K562 (cell line): ENCODE data around the gene GDF15. TPM values are rescaled to one million over a fixed set of nuclear protein-coding genes. Genes with fewer than 3 reads are reported as not detected.
A peak's percentile ranks its signal among the peaks of the same experiment; 100 is the strongest.

Experiments
- BCOR ChIP-seq: fragments of 450-650 bp; IDR thresholded peaks from 2 replicates; pipeline ENCODE4 v1.6.1; 2016
- DPF2 ChIP-seq: fragments of 450-650 bp; IDR thresholded peaks from 2 replicates; pipeline ENCODE4 v1.6.1; 2016
- EP300 ChIP-seq: IDR thresholded peaks from 2 replicates; pipeline ENCODE4 v1.6.1; 2012; ENCODE audit warnings: low read length, improper control_type of control experiment
- GTF2E2 ChIP-seq: fragments of 200-800 bp; sonication (Bioruptor generic); IDR thresholded peaks from 2 replicates; pipeline ENCODE4 v1.6.1; 2016; ENCODE audit warnings: missing genetic modification characterization, missing compliant biosample characterization
- IFI16 ChIP-seq: fragments of 250-450 bp; sonication (Bioruptor Pico); IDR thresholded peaks from 2 replicates; pipeline ENCODE4 v2.1.2; 2022; ENCODE audit warnings: mild to moderate bottlenecking, inconsistent platforms
- JUN ChIP-seq, 2 experiments: sonication (generic) in 1 of 2; formaldehyde crosslinking in 1 of 2; IDR thresholded peaks; 2 replicates each; pipeline versions ENCODE4 v1.6.1 to v1.8.0; 2012 to 2022; ENCODE audit warnings: borderline replicate concordance in 2 of 2, mild to moderate bottlenecking in 2 of 2, improper control_type of control experiment in 1 of 2, low read depth in 1 of 2, low read length in 1 of 2, missing genetic modification reagents in 1 of 2
- MED1 ChIP-seq: sonication (generic); formaldehyde crosslinking; IDR thresholded peaks from 2 replicates; pipeline ENCODE4 v1.8.1; 2023; ENCODE audit warnings: missing genetic modification reagents, borderline replicate concordance
- MYC ChIP-seq, 2 experiments: fragments of 250-450 bp in 1 of 2; sonication (Bioruptor Pico) in 1 of 2; IDR thresholded peaks; 2 replicates each; pipeline versions ENCODE4 v1.5.1 to v1.6.1; 2012 to 2021; ENCODE audit warnings: low read depth in 2 of 2, borderline replicate concordance in 1 of 2, improper control_type of control experiment in 1 of 2, low read length in 1 of 2, mild to moderate bottlenecking in 1 of 2, moderate library complexity in 1 of 2
- NCOA2 ChIP-seq, 2 experiments: fragments of 450-650 bp; IDR thresholded peaks; 2 replicates each; pipeline ENCODE4 v1.6.1; 2018; ENCODE audit warnings: mild to moderate bottlenecking in 2 of 2, moderate library complexity in 1 of 2; ENCODE audit not compliant: partially characterized antibody in 2 of 2
- NFE2 ChIP-seq: IDR thresholded peaks from 2 replicates; pipeline ENCODE4 v1.6.1; 2014; ENCODE audit warnings: antibody characterized with exemption, low read depth
- NFIC ChIP-seq: fragments of 450-650 bp; IDR thresholded peaks from 2 replicates; pipeline ENCODE4 v1.6.1; 2017; ENCODE audit warnings: mild to moderate bottlenecking, inconsistent platforms
- NR2C1 ChIP-seq, 2 experiments: fragments of 450-650 bp; IDR thresholded peaks; 2 replicates each; pipeline ENCODE4 v1.6.1; 2017; ENCODE audit warnings: mild to moderate bottlenecking in 2 of 2, antibody characterized with exemption in 1 of 2, inconsistent platforms in 1 of 2, missing compliant biosample characterization in 1 of 2, missing genetic modification characterization in 1 of 2
- NR2C2 ChIP-seq, 2 experiments: fragments of 200-800 bp in 1 of 2; sonication (Bioruptor generic) in 1 of 2; sonication (generic) in 1 of 2; formaldehyde crosslinking in 1 of 2; IDR thresholded peaks; 2 replicates each; pipeline versions ENCODE4 v1.6.1 to v1.8.0; 2016 to 2022; ENCODE audit warnings: mild to moderate bottlenecking in 1 of 2, missing compliant biosample characterization in 1 of 2, missing genetic modification characterization in 1 of 2, missing genetic modification reagents in 1 of 2
- PKNOX1 ChIP-seq: fragments of 450-650 bp; IDR thresholded peaks from 2 replicates; pipeline ENCODE4 v1.6.1; 2016
- POLR2B ChIP-seq: fragments of 450-650 bp; IDR thresholded peaks from 2 replicates; pipeline ENCODE4 v1.6.1; 2018; ENCODE audit warnings: low read depth; ENCODE audit not compliant: partially characterized antibody
- POLR2G ChIP-seq: fragments of 200-400 bp; formaldehyde crosslinking; IDR thresholded peaks from 2 replicates; pipeline ENCODE4 v1.6.1; 2017; ENCODE audit warnings: low read depth, mild to moderate bottlenecking, antibody characterized with exemption, low read length, moderate library complexity
- ZC3H8 ChIP-seq: fragments of 450-650 bp; IDR thresholded peaks from 2 replicates; pipeline ENCODE4 v1.6.1; 2017
- ZNF121 ChIP-seq: sonication (generic); formaldehyde crosslinking; conservative IDR thresholded peaks from 2 replicates; pipeline ENCODE4 v1.8.0; 2022; ENCODE audit warnings: missing genetic modification reagents
- ZNF175 ChIP-seq: fragments of 200-800 bp; sonication (Bioruptor generic); IDR thresholded peaks from 2 replicates; pipeline ENCODE4 v1.6.1; 2016; ENCODE audit warnings: low read depth, mild to moderate bottlenecking, missing genetic modification characterization, missing compliant biosample characterization
- ZNF316 ChIP-seq: fragments of 450-650 bp; IDR thresholded peaks from 2 replicates; pipeline ENCODE4 v1.6.1; 2016
- polyA plus RNA-seq, 8 experiments: library from polyadenylated mRNA; depleted of rRNA in 4 of 8; stranded (reverse) in 5 of 8; unstranded in 3 of 8; fragments of >200 nt; fragmentation: Nextera tagmentation in 2 of 8; fragmentation: Illumina TruSeq in 1 of 8; extraction: Ambion mirVana in 2 of 8; extraction: Trizol in 1 of 8; gene quantifications; 2 replicates each; pipeline versions ENCODE4 v1.2.1 to v1.2.3, GENCODE V29; 2011 to 2014; ENCODE audit warnings: inconsistent platforms in 1 of 8, missing spikeins in 1 of 8
- total RNA-seq, 7 experiments: library from RNA; depleted of rRNA in 6 of 7; stranded (reverse); fragments of >200 nt in 6 of 7; fragmentation: Illumina TruSeq in 2 of 7; extraction: Trizol in 2 of 7; gene quantifications; 2 replicates each; pipeline versions ENCODE4 v1.2.1 to v1.2.3, GENCODE V29; 2011 to 2021; ENCODE audit warnings: low replicate concordance in 1 of 7
- TF ChIP-seq, protein P1 (sequence below): fragments of 250-450 bp; sonication (Bioruptor Pico); IDR thresholded peaks from 2 replicates; pipeline ENCODE4 v1.8.0; 2021; ENCODE audit warnings: mild to moderate bottlenecking, moderate library complexity
- TF ChIP-seq, protein P2 (sequence below): fragments of 450-650 bp; formaldehyde crosslinking; conservative IDR thresholded peaks from 2 replicates; pipeline ENCODE4 v1.4.0; 2022; ENCODE audit warnings: mild to moderate bottlenecking, missing genetic modification characterization

The GDF15 gene
- total and polyA plus RNA-seq, 9 of the 15 experiments (the other 6 are each of a cell fraction or from before 2014, with no cell fraction given), result 2.3 to 82.4 (median 12.5) TPM

DNA sequence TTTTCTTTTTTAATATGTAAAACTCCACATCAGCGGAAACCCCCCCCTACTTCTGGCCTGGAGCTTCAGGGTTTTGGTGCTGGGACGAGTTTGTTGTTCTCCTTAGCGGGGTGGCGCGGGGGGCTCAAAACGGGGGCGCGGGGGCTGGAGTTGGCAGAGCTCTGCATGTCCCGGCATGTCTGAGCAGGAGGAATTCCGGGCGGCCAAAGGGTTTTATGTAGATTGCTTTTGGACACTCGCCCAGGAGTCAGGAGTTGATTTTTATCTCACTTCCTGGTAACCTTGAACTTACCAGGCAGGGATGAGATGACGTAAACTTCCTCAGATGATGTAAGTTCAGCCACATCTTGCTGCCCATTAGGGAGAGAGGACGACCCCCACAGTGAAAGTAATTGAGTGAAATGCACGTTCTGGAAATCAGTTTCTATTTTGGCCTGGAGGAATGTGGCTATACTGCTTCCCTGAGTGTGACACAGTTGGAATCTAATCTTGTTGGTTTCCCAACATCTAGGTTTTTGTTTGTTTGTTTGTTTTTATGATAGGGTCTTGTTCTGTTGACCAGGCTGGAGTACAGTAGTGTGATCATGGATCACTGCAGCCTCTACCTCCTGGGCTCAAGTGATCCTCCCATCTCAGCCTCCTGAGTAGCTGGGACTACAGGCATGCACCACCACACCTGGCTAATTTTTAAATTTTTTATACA is 21.0 kb upstream of the GDF15 start (continued):
- peak in 1 of 2 experiments; percentile 7 for TF ChIP-seq NCOA2 (IDR thresholded peaks at IDR 0.05; ENCODE audit: partially characterized antibody in 2 of 2)
- peak; percentile 93 for TF ChIP-seq DPF2
- TF ChIP-seq ZNF316, result peak; percentile 62; the same call in 1 of the 2 replicates
- TF ChIP-seq JUN (IDR thresholded peaks at IDR 0.05; ENCODE audit: borderline replicate concordance, low read depth, low read length), result peak; percentile 98
- TF ChIP-seq JUN (CRISPR knock-in tag; IDR thresholded peaks at IDR 0.05; ENCODE audit: borderline replicate concordance), result peak; percentile 92; the same call in 1 of the 2 replicates
- 0 out of 2 replicates have a peak, but pooled peaks have one; percentile 13 for TF ChIP-seq POLR2G
- TF ChIP-seq, protein P1, sequence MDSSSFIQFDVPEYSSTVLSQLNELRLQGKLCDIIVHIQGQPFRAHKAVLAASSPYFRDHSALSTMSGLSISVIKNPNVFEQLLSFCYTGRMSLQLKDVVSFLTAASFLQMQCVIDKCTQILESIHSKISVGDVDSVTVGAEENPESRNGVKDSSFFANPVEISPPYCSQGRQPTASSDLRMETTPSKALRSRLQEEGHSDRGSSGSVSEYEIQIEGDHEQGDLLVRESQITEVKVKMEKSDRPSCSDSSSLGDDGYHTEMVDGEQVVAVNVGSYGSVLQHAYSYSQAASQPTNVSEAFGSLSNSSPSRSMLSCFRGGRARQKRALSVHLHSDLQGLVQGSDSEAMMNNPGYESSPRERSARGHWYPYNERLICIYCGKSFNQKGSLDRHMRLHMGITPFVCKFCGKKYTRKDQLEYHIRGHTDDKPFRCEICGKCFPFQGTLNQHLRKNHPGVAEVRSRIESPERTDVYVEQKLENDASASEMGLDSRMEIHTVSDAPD (CRISPR knock-in tag), result peak; percentile 33; the same call in 1 of the 2 replicates
- 0 out of 2 replicates have a peak, but pooled peaks have one; percentile 37 for TF ChIP-seq ZC3H8
- peak; percentile 50 for TF ChIP-seq POLR2B
- peak; percentile 92 for TF ChIP-seq ZNF175 (CRISPR knock-in tag)
- TF ChIP-seq PKNOX1, result peak; percentile 74
- TF ChIP-seq ZNF121 (CRISPR knock-in tag), result 0 out of 2 replicates have a peak, but pooled peaks have one; percentile 6
- no peak for TF ChIP-seq MED1 (CRISPR knock-in tag)
- TF ChIP-seq NFE2, result peak; percentile 25; the same call in 1 of the 2 replicates
- peak; percentile 94 for TF ChIP-seq NFIC
- TF ChIP-seq NR2C1 (IDR thresholded peaks at IDR 0.05), result peak; percentile 75; the same call in 1 of the 2 replicates
- peak; percentile 89 for TF ChIP-seq NR2C1 (tag; IDR thresholded peaks at IDR 0.05)
- TF ChIP-seq, protein P2, sequence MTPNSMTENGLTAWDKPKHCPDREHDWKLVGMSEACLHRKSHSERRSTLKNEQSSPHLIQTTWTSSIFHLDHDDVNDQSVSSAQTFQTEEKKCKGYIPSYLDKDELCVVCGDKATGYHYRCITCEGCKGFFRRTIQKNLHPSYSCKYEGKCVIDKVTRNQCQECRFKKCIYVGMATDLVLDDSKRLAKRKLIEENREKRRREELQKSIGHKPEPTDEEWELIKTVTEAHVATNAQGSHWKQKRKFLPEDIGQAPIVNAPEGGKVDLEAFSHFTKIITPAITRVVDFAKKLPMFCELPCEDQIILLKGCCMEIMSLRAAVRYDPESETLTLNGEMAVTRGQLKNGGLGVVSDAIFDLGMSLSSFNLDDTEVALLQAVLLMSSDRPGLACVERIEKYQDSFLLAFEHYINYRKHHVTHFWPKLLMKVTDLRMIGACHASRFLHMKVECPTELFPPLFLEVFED, result peak; percentile 85; the same call in 1 of the 2 replicates
- peak; percentile 98 for TF ChIP-seq EP300
- TF ChIP-seq BCOR, result peak; percentile 61
- TF ChIP-seq IFI16, result 0 out of 2 replicates have a peak, but pooled peaks have one; percentile 5
- peak; percentile 25; the same call in 1 of the 2 replicates for TF ChIP-seq GTF2E2 (tag)
- TF ChIP-seq NR2C2 (CRISPR knock-in tag; IDR thresholded peaks at IDR 0.05), result no peak
- peak; percentile 91 for TF ChIP-seq NR2C2 (tag; IDR thresholded peaks at IDR 0.05)
- TF ChIP-seq MYC (IDR thresholded peaks at IDR 0.05; ENCODE audit: low read depth, low read length), result peak; percentile 66; the same call in 1 of the 2 replicates
- TF ChIP-seq MYC (CRISPR knock-in tag; IDR thresholded peaks at IDR 0.05; ENCODE audit: borderline replicate concordance, low read depth), result peak; percentile 18; the same call in 1 of the 2 replicates
